ENCODE results near the gene BCLAF1.
"Not testable (repeated sequence)": the region's sequence is repeated elsewhere in the genome, so short reads cannot be mapped to it uniquely, and the experiment has no call there.

BCLAF1 gene

DNA sequence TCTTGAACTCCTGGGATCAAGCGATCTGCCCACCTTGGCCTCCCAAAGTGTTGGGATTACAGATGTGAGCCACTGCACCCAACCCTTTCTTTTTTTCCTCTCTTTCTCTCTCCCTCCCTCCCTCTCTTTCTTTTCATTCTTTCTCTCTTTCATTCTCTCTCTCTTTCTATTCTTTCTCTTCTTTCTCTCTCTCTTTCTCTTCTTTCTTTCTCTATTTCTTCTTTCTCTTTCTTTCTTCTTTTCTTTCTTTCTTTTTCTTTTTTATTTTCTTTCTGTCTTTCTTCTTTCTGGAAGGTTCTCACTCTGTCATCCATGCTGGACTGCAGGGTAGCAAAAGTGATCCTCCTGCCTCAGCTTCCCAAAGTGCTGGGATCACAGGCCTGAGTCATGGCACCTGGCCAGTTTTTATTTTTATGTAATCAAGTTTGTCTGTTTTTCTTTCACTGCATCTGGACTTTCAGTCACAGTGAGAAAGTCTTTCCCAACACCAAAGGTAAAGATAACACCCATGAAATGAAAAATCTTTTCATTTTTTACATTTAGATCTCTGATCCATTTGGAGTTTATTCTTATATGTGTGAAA is 20.2 kb upstream of the BCLAF1 start:
- TF ChIP-seq, protein P1, sequence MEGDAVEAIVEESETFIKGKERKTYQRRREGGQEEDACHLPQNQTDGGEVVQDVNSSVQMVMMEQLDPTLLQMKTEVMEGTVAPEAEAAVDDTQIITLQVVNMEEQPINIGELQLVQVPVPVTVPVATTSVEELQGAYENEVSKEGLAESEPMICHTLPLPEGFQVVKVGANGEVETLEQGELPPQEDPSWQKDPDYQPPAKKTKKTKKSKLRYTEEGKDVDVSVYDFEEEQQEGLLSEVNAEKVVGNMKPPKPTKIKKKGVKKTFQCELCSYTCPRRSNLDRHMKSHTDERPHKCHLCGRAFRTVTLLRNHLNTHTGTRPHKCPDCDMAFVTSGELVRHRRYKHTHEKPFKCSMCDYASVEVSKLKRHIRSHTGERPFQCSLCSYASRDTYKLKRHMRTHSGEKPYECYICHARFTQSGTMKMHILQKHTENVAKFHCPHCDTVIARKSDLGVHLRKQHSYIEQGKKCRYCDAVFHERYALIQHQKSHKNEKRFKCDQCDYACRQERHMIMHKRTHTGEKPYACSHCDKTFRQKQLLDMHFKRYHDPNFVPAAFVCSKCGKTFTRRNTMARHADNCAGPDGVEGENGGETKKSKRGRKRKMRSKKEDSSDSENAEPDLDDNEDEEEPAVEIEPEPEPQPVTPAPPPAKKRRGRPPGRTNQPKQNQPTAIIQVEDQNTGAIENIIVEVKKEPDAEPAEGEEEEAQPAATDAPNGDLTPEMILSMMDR (IDR thresholded peaks at IDR 0.05; ENCODE audit: insufficient read depth, missing control alignments) = no peak
- FAIRE-seq (no peak), DNase-seq (ENCODE audit: insufficient read length, low spot score) (no peak)

DNA sequence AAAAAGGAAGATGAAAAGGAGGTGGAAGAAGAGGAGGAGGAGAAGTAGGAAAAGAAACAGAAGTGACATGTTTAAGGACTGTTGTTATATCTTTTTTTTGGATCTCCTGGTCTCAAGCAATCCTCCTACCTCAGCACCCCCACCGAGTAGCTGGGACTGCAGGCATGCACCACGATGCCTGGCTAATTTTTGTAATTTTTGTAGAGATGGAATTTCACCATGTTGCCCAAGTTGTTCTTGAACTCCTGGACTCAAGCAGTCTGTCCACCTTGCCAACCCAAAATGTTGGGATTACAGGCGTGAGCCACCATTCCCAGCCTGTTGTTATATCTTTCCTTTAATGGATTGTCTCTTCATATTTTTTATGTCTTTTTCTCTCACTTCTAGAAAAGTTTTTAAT is 19.5 kb upstream of the BCLAF1 start:
- DNase-seq (ENCODE audit: insufficient read length, low spot score) (no peak), FAIRE-seq (no peak)
- TF ChIP-seq, protein P1 (IDR thresholded peaks at IDR 0.05; ENCODE audit: insufficient read depth, missing control alignments) = no peak

DNA sequence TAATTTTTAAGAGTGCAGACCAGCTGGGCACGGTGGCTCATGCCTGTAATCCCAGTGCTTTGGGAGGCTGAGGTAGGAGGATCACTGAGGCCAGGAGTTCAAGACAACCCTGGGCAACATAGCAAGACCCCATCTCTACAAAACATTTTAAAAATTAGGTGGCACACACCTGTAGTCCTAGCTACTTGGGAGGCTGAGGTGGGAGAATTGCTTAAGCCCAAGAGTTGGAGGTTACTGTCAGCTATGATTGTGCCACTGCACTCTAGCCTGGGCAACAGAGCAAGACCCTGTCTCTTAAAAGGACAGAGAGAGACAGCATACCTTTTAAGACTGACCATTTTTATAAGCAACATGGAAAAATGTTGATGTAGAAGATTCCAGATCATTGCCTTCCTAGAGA is 18.8 kb upstream of the BCLAF1 start:
- not testable (repeated sequence) for FAIRE-seq; DNase-seq (ENCODE audit: insufficient read length, low spot score)

DNA sequence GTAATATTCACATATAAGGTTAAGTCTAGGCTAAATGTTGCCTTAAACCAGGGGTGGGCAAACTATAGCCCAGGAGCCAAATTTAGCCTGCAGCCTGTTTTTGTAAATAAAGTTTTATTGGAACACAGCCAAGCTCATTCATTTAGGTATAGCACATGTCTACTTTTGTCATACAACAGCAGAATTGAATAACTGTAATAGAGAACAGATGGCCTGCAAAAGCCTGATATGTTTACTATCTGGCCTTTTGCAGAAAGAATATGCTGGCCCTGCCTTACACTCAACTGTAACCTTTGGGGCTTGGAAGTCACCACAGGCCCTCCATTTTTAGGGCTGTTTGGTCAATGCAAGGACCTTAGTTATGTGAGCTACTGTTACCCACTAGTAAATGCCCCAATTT is 17.7 kb upstream of the BCLAF1 start:
- FAIRE-seq = no peak
- TF ChIP-seq, protein P1 (IDR thresholded peaks at IDR 0.05; ENCODE audit: insufficient read depth, missing control alignments) = no peak
- DNase-seq (ENCODE audit: insufficient read length, low spot score) = no peak

DNA sequence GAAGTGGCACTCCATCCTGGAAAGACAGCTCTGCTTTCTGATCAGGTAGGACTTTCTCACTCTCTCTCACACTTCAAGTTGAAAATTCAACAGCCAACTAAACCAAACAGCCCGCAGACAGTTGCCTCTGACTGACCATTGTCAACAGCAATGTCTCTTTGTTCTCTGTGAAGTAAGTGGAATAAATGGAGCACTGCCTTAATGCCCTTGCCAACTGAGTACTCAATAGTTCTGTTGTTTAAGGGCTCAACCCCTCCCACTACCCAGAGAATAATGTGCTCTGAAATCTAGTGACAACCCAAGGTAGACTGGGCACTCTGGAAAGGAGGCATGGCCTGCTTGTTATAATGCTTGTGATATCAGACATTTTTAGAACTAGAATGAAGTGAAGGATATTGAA is 16.8 kb upstream of the BCLAF1 start:
- FAIRE-seq (no peak), DNase-seq (ENCODE audit: insufficient read length, low spot score) (no peak)
- TF ChIP-seq, protein P1 (IDR thresholded peaks at IDR 0.05; ENCODE audit: insufficient read depth, missing control alignments) = no peak

DNA sequence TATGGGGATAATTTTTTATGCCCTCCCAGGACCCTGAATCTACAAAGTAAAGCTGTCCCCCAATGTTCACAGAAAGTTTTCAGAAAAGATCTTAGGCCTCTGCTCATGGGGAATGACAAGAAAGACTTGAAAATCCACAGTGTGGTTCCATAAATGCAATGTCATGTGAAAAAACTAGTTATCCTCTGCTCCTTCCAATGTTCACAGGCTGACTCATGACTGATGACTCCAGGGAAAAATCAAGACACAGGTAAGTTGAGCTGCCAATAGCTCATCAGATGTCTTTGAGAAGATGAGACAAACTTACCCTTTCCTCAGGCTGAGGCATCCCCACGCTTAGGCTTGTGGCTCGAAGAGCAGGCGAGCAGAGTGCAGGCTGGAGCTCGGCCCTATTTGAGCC is 14.8 kb upstream of the BCLAF1 start:
- DNase-seq (ENCODE audit: insufficient read length, low spot score) = no peak
- no peak for FAIRE-seq
- TF ChIP-seq, protein P1 (IDR thresholded peaks at IDR 0.05; ENCODE audit: insufficient read depth, missing control alignments) = no peak

DNA sequence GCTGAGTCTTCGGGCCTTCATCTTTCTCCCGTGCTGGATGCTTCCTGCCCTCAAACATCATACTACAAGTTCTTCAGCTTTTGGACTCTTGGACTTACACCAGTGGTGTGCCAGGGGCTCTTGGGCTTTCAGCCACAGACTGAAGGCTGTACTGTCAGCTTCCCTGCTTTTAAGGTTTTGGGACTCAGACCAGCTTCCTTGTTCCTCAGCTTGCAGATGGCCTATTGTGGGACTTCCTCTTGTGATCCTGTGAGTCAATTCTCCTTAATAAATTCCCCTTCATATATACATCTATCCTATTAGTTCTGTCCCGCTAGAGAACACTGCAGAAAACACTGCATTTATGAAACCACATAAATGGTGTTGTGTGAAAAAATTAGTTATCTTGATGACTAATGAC is 13.9 kb upstream of the BCLAF1 start:
- no peak for DNase-seq (ENCODE audit: insufficient read length, low spot score)
- FAIRE-seq = no peak
- TF ChIP-seq, protein P1 (IDR thresholded peaks at IDR 0.05; ENCODE audit: insufficient read depth, missing control alignments) = no peak

DNA sequence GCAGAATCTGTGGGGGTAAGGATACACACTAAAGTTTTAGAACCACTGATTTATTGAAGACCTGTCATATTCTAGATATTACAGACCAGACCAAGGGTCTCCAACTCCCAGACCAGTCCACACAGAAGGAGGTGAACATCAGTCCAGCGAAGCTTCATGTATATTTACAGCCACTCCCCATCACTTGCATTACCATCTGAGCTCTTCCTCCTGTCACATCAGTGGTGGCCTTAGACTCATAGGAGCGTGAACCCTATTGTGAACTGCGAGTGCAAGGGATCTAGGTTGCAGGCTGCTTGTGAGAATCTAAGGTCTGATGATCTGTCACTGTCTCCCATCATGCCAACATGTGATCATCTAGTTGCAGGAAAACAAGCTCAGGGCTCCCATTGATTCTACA is 5.0 kb upstream of the BCLAF1 start:
- no peak for FAIRE-seq
- TF ChIP-seq, protein P1 (IDR thresholded peaks at IDR 0.05; ENCODE audit: insufficient read depth, missing control alignments) = no peak
- no peak for DNase-seq (ENCODE audit: insufficient read length, low spot score)
